Parathyroid adenoma (tissue), 2 donors: ENCODE measurements around the gene PKP2.
A peak's percentile ranks its signal among the peaks of the same experiment; 100 is the strongest.

ENCODE experiments used
- H2AFZ ChIP-seq: fragments of 300-600 bp; sonication (generic); one replicate; pipeline ENCODE4 v1.7.0; 2017; ENCODE audit warnings: antibody characterized with exemption, mild to moderate bottlenecking
- H3K27ac ChIP-seq: fragments of 300-600 bp; sonication (generic); one replicate; pipeline ENCODE4 v1.7.0; 2017
- H3K27me3 ChIP-seq: fragments of 300-600 bp; sonication (generic); one replicate; pipeline ENCODE4 v1.7.0; 2017; ENCODE audit warnings: low read length; ENCODE audit not compliant: control insufficient read depth, insufficient read depth
- H3K36me3 ChIP-seq: fragments of 300-600 bp; sonication (generic); one replicate; pipeline ENCODE4 v1.7.0; 2017; ENCODE audit warnings: low read length; ENCODE audit not compliant: control insufficient read depth, insufficient read depth
- H3K4me1 ChIP-seq: fragments of 300-600 bp; sonication (generic); one replicate; pipeline ENCODE4 v1.7.0; 2017; ENCODE audit warnings: control low read depth
- H3K4me2 ChIP-seq: fragments of 300-600 bp; sonication (generic); one replicate; pipeline ENCODE4 v1.7.0; 2017; ENCODE audit warnings: low read length
- H3K4me3 ChIP-seq: fragments of 300-600 bp; sonication (generic); one replicate; pipeline ENCODE4 v1.7.0; 2017; ENCODE audit warnings: low read depth, low read length
- H3K79me2 ChIP-seq: fragments of 300-600 bp; sonication (generic); one replicate; pipeline ENCODE4 v1.7.0; 2017; ENCODE audit warnings: control low read depth
- H3K9ac ChIP-seq: fragments of 300-600 bp; sonication (generic); one replicate; pipeline ENCODE4 v1.7.0; 2017; ENCODE audit warnings: mild to moderate bottlenecking
- H3K9me3 ChIP-seq: fragments of 300-600 bp; sonication (generic); one replicate; pipeline ENCODE4 v1.7.0; 2017; ENCODE audit warnings: low read length; ENCODE audit not compliant: control insufficient read depth
- CTCF ChIP-seq: fragments of 300-600 bp; sonication (generic); IDR thresholded peaks from one replicate; pipeline ENCODE4 v1.7.0; 2017; ENCODE audit warnings: antibody characterized with exemption, mild to moderate bottlenecking
- donor health status: primary hyperparathyroidism.

Gene PKP2

GRCh38 chr12:32922546-32923297 is 26.1 kb upstream of the PKP2 start:
- Histone ChIP-seq H3K27ac (no peak overlapping the region), H3K4me2 (no peak overlapping the region), H3K4me1 (no peaks in the 10 kb centered on the region), H3K4me3 (no peak overlapping the region), H2AFZ (no peak overlapping the region), H3K9ac (no peak overlapping the region), H3K79me2 (no peaks in the 10 kb centered on the region), H3K27me3 (no peaks in the 10 kb centered on the region), H3K36me3 (no peaks in the 10 kb centered on the region), H3K9me3 (no peaks in the 10 kb centered on the region)
- no peak for TF ChIP-seq CTCF

- H3K79me2 ChIP-seq, result no peaks in the 10 kb centered on the region
- no peak overlapping the region for H3K4me3 ChIP-seq
These were observed 24.8 kb upstream of the PKP2 start for GRCh38 chr12:32921397-32921796.

GRCh38 chr12:32920506-32921085 is 24.0 kb upstream of the PKP2 start:
- H3K36me3 ChIP-seq, result no peaks in the 10 kb centered on the region
- H3K27me3 ChIP-seq, result no peaks in the 10 kb centered on the region
- H3K9me3 ChIP-seq, result no peaks in the 10 kb centered on the region
- no peaks in the 10 kb centered on the region for H3K4me1 ChIP-seq
- TF ChIP-seq CTCF, result no peak
- no peak overlapping the region for H3K9ac ChIP-seq
- no peak overlapping the region for H2AFZ ChIP-seq
- no peak overlapping the region for H3K4me2 ChIP-seq
- no peaks in the 10 kb centered on the region for H3K79me2 ChIP-seq
- no peak overlapping the region for H3K4me3 ChIP-seq
- H3K27ac ChIP-seq, result no peak overlapping the region

More at GRCh38 chr12:32921397-32921796, 24.8 kb upstream of the PKP2 start:
- H3K27ac ChIP-seq, result no peak overlapping the region
- no peak overlapping the region for H2AFZ ChIP-seq
- H3K4me1 ChIP-seq, result no peaks in the 10 kb centered on the region
- no peaks in the 10 kb centered on the region for H3K9me3 ChIP-seq
- no peak overlapping the region for H3K4me2 ChIP-seq
- no peaks in the 10 kb centered on the region for H3K36me3 ChIP-seq
- H3K9ac ChIP-seq, result no peak overlapping the region
- no peaks in the 10 kb centered on the region for H3K27me3 ChIP-seq
- no peak for TF ChIP-seq CTCF

- Histone ChIP-seq H3K4me2 (no peak overlapping the region), H3K79me2 (no peaks in the 10 kb centered on the region), H3K27me3 (no peaks in the 10 kb centered on the region), H3K4me1 (no peaks in the 10 kb centered on the region), H3K27ac (no peak overlapping the region), H3K9me3 (no peaks in the 10 kb centered on the region), H3K9ac (no peak overlapping the region), H3K36me3 (no peaks in the 10 kb centered on the region), H3K4me3 (no peak overlapping the region), H2AFZ (peak overlapping the region; percentile 23)
- peak; percentile 57 for TF ChIP-seq CTCF
These were observed 22.6 kb upstream of the PKP2 start for GRCh38 chr12:32918890-32919801.
